B cell (primary cell): ENCODE results near the gene CTNNA2.

Experiments
- CTCF ChIP-seq: fragments of 200-600 bp; IDR thresholded peaks from one replicate; pipeline ENCODE4 v1.8.0; 2022; ENCODE audit warnings: antibody characterized with exemption, mild to moderate bottlenecking
- EZH2 ChIP-seq: IDR thresholded peaks from 2 replicates; pipeline ENCODE4 v1.6.1; 2012; ENCODE audit warnings: borderline replicate concordance, low read depth, mild to moderate bottlenecking, moderate library complexity, low read length; ENCODE audit not compliant: insufficient read depth, poor library complexity, severe bottlenecking

- no peak for TF ChIP-seq CTCF
- TF ChIP-seq EZH2: no peak
These were observed 204.6 kb downstream of the CTNNA2 start for GRCh38 chr2:79717364-79718007.
